ENCODE results near the gene S100A6.
"Not testable (repeated sequence)": the region's sequence is repeated elsewhere in the genome, so short reads cannot be mapped to it uniquely, and the experiment has no call there.

The S100A6 gene

DNA sequence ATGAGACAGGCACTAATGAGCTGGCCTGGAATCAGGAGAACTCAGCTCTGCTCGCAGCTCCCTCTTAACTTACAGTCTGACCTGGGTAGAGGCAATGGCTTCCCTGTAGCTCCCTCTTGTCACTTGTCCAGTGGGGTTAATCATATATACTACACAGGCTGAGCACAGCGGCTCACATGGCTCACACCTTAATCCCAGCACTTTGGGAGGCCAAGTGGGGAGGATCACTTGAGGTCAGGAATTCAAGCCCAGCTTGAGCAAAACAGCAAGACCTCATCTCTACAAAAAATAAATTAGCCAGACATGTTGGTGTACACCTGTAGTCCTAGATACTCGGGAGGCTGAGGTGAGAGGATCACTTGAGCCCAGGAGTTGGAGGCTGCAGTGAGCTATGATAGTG is 4.2 kb downstream of the S100A6 start:
- no peak for DNase-seq (ENCODE audit: low spot score)

DNA sequence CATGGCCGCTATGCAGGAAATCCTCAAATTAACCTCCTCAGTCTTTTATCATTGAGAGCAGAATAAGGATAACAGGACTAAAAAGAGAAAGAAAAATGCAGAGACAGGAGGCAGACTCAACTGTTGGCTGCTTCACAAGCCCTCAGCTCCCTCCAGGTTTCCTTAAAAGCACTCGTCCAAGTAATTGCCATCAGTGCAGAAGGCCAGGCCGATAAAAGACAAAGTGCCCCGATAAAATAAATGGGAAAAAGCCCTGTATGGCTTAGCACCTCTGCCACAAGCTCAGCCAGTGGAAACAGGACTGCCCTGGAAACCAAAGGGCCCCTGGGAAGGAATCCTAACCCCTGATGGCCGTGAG is 8.1 kb downstream of the S100A6 start:
- no peak for DNase-seq (ENCODE audit: low spot score)

DNA sequence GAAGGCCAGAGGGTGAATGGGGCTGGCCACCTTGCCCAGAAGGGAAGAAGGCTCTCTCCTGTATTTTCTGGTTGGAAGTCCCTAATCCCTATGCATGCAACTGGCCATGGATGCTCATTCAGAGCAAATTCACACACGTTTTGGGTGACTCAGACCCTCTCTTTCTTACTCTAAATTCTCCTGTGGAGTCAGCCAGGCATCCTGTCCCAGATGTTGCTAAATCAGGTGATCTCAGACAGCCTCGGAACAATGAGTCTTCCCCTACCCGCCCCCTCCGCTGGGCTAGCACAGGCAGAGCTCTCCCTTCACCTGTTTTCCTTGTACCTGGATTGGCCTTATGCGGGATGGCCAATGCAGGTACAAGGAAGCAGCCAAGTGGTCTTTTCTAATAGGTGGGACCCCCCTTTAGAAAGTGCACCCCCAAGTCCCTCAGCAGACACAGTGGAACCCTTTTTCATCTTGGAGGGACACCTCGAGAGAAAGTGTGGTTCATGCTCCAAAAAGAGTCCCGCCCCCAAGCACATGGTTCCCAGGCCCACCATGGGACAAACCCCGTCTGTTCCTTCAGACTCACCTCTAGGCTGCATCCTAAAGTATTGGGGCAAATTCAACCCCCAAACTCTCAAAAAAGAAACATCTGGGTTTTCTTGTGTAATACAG is 8.6 kb downstream of the S100A6 start:
- DNase-seq (ENCODE audit: low spot score) = no peak

- no peak for DNase-seq (ENCODE audit: low spot score)
These were observed 9.7 kb downstream of the S100A6 start for GRCh38 chr1:153526132-153526543.

DNA sequence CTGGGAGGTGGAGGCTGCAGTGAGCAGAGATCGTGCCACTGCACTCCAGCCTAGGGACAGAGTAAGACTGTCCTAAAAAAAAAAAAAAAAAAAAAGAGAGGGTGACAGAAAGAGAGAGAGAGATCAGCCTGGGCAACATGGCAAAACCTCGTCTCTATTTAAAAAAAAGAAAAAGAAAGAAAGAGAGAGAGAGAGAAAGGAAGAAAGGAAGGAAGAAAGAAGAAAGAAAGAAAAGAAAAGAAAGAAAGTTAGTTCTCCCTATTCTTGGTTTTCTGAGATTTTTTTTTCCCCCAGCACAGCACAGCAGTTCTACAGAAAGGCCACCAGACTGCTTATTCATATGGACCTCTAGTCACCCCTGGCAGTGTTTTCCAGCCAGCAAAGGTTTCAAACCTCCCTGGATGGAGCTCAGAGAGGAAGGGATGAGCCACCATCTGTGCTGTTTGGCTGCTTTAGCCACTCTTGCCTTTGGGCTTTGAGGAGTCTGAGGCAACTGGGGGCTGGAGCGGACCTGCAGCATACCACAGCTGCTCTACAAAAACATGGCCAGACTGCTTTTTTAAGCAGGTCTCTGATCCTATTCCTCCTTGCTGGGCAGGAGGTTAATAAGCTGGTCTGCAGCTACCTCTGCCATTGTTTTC is 10.6 kb downstream of the S100A6 start:
- no peak for DNase-seq (ENCODE audit: low spot score)

DNA sequence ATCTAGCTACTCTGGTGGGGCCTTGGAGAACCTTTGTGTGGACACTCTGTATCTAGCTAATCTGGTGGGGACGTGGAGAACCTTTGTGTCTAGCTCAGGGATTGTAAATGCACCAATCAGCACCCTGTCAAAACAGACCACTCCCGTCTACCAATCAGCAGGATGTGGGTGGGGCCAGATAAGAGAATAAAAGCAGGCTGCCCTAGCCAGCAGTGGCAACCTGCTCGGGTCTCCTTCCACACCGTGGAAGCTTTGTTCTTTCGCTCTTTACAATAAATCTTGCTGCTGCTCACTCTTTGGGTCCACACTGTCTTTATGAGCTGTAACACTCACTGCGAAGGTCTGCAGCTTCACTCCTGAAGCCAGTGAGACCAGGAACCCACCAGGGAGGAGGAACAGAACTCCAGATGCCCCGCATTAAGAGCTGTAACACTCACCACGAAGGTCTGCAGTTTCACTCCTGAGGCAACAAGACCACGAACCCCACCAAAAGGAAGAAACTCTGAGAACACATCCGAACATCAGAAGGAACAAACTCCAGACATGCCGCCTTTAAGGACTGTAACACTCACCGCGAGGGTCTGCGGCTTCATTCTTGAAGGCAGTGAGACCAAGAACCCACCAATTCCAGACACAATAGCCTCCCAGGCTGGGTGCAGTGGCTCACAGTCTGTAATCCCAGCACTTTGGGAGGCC is 13.3 kb downstream of the S100A6 start:
- not testable (repeated sequence) for DNase-seq (ENCODE audit: low spot score)

DNA sequence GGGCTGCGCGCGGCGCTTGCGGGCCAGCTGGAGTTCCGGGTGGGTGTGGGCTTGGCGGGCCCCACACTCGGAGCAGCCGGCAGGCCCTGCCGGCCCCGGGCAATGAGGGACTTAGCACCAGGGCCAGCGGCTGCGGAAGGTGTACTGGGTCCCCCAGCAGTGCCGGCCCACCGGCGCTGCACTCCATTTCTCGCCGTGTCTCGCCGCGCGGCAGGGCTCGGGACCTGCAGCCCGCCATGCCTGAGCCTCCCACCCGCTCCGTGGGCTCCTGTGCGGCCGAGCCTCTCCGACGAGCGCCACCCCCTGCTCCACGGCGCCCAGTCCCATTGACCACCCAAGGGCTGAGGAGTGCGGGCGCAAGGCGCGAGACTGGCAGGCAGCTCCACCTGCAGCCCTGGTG is 14.0 kb downstream of the S100A6 start:
- not testable (repeated sequence) for DNase-seq (ENCODE audit: low spot score)

- no peak for DNase-seq (ENCODE audit: low spot score)
These were observed 14.8 kb downstream of the S100A6 start for GRCh38 chr1:153520818-153521476.

DNA sequence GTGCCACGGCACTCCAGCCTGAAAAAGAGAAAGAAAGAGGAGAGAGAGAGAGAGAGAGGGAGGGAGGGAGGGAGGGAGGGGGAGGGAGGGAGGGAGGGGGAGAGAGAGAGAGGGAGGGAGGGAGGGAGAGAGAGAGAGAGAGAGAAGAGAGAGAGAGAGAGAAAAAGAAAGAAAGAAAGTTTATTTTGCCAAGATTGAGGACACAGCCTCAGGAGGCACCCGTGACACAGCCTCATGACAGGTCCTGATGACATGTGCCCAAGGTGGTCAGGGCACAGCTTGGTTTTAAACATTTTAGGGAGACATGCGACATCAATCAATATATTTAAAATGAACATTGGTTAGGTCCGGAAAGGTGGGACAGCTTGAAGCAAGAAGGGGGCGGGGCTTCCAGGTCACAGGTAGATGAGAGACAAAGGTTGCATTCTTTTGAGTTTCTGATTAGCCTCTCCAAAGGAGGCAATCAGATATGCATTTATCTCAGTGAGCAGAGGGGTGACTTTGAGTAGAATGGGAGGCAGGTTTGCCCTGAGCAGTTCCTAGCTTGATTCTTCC is 15.6 kb downstream of the S100A6 start:
- not testable (repeated sequence) for DNase-seq (ENCODE audit: low spot score)

DNA sequence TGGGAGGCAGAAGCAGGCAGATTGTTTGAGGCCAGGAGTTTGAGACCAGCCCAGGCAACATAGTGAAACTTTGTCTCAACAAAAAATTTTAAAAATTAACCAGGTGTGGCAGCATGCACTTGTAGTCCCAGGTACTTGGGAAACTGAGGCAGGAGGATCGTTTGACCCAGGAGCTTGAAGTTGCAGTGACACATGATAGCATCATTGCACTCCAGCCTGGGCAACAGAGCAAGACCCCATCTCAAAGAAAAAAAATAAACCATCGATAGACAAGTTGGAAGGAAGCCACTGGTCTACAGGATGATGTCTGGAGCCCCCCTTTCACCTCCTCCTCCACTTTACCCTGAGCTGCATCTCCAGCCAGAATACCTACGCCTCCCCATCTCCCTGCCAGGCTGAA is 16.5 kb downstream of the S100A6 start:
- DNase-seq (ENCODE audit: low spot score) = no peak

- DNase-seq (ENCODE audit: low spot score) = no peak
These were observed 20.0 kb downstream of the S100A6 start for GRCh38 chr1:153515504-153516394.

- no peak for DNase-seq (ENCODE audit: low spot score)
These were observed 22.1 kb downstream of the S100A6 start for GRCh38 chr1:153513666-153514065.

DNA sequence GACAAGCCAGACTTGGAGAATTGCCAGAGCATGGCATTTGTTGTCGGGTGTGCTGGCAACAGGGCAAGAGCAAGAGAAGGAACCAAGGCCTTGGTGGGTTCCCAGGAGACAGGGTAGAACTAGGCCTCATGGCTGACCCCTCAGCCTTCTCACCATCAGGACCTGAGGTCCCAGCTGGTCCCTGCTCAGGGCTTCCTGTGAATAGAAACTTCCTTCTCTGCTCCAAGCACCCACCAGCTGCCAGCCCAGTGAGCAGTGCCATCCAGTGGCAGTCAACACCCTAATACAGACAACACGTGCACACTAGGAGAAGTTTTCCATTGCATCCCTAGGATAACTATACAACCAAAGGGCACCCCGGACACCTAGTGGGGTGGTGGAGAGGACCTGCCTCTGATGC is 22.8 kb downstream of the S100A6 start:
- no peak for DNase-seq (ENCODE audit: low spot score)

- peak; percentile 83 for DNase-seq (ENCODE audit: low spot score)
These were observed 24.8 kb downstream of the S100A6 start for GRCh38 chr1:153510984-153511410.

DNA sequence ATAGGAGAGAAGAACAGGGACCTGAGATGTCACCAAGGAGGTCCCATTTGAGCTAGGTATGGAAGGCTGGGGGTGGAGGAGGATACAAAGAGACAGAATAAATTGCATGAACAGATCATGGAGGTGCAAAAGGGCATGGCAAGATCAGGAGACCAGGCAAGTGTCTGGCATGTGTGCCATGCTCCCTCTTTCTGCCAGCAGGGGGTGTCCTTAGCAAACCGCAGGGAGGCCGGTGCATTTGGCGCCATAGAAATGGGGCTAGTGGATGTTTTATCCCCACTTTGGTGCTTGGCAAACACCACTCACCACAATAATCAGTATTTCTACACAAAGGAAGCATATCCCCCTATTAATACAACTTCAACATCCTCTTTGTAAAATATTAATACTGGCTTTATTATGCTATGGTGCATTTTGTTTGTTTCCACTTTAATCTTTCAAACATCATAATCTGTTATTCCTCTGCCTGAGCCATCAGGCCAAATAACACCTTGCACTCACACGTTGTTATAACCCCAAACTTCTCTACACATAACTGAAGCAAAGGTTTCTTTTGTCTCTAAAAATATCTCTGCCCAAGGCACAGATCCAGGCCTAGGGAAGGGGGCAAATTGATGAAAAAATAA is 25.9 kb downstream of the S100A6 start:
- DNase-seq (ENCODE audit: low spot score) = peak; percentile 61

DNA sequence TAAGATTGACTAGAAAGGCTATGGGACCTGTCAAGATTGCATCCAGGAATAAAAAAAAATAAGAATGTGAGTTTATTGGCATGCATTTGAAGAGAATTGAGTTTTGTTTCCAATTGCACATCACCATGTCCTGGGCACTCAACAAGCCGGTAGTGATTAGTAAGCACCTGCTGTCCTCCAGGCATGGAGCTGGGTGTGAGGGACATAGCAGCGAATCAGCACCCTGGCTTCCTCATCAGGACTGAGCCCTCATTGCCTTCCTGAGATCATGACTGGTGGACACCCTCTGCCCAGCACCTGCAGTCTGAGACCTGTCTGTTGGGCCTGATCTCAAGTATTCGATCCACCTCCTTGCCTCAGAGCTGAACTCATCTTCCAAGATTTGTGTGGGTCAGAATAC is 26.8 kb downstream of the S100A6 start:
- no peak for DNase-seq (ENCODE audit: low spot score)

DNA sequence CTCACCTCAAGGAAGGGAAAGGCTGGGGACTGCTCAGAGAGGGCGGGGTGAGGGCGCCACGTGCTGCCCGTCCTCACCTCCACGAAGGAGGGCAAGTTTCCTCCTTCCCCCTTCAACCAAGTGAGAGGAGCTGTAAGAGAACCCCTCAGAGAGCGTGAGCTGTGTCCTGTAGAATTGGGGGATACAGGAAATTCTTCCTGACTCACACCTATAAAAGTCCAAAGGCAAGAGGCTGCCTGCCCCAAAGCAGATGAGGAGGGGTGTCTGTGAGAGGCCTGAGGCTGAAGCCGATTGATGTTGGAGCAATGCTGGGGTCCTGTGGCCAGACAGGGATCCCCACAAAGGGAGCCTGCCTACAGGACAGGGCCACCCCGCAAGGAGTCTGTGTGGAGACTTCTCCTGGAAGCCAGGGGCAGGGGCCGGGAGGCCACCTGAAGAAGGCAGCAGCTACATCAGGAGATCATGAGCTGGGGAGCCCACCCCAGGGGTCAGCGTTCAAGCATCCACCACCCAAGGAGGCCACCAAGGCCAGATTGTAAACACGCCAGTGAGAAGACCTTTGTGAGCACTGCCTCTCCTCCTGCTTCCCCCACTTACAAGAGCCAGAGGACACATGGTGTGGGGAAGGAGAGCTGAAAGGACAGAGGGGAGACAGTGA is 27.7 kb downstream of the S100A6 start:
- no peak for DNase-seq (ENCODE audit: low spot score)

DNA sequence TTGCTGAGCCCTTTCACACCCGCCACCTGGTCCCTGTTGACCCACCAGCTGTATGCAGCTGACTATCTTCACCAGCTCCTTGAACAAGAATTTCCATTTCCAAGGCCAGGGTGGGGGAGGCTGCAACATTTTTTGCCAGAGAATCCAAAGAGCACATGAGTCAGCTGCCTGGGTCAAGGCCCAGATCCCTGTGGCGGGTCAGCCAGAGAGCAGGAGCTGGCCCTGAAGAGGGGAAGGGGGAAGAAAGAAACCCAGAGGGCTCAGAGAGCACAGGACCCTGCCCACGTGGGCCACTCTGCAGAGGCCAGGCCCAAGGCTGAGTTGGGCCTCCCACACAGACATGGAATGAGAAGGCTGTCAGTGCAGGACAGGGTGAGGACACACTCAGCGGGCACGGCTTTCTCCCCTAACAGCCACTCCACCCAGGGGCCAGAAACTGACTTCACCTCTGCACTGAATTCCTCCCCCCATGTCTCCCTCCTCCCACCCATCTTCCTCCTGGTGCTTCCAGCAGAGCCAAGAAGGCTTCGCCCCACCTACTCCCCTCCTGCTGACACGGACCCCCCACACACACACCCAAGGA is 28.9 kb downstream of the S100A6 start:
- no peak for DNase-seq (ENCODE audit: low spot score)

- no peak for DNase-seq (ENCODE audit: low spot score)
These were observed 29.4 kb downstream of the S100A6 start for GRCh38 chr1:153506386-153506785.

GRCh38 chr1:153505576-153505975 is 30.2 kb downstream of the S100A6 start:
- no peak for DNase-seq (ENCODE audit: low spot score)

Measured in SK-N-DZ (cell line).